HCT116 (cell line): ENCODE results near the gene HARBI1. TPM values are rescaled to one million over a fixed set of nuclear protein-coding genes. Genes with fewer than 3 reads are reported as not detected.
"Not testable (repeated sequence)": the region's sequence is repeated elsewhere in the genome, so short reads cannot be mapped to it uniquely, and the experiment has no call there.

Source experiments
- ATAC-seq: fragments of 200-7000 bp; cut with Tn5 transposase; 2 replicates; pipeline ENCODE4 v1.9.1; 2020; ENCODE audit warnings: mild to moderate bottlenecking, moderate library complexity
- BruUV-seq: library from RNA; stranded (reverse); fragments of 400-500 nt; replicated peaks from 2 replicates; lab custom pipeline; 2021; lab: Mats Ljungman, UMichigan
- CTCF ChIA-PET: fragments of 300-600 bp; sonication (Branson Sonifier 250); formaldehyde crosslinking; loops from one replicate; lab custom pipeline; 2021; ENCODE audit warnings: antibody characterized with exemption; lab: Charles Lee
- POLR2A ChIA-PET: fragments of 300-600, 350-600 bp; sonication (Branson Sonifier 250); formaldehyde crosslinking; loops from one replicate; lab custom pipeline; 2021; ENCODE audit warnings: antibody characterized with exemption; lab: Charles Lee
- RAD21 ChIA-PET, 2 experiments: fragments of 300-600 bp; sonication (Branson Sonifier 250); formaldehyde crosslinking; loops; one replicate each; lab custom pipeline; 2023; ENCODE audit warnings: low total read pairs in 2 of 2; ENCODE audit not compliant: uncharacterized antibody in 2 of 2, unreplicated experiment in 2 of 2, low non-redundant PET in 1 of 2; lab: Charles Lee
- DNase-seq: peaks from one replicate; pipeline ENCODE4 v3.0.0-alpha.2; 2010; ENCODE audit warnings: low read depth, low spot score
- H2AFZ ChIP-seq: fragments of 200-600 bp; shearing (Covaris generic), sonication (generic); 2 replicates; pipeline ENCODE4 v1.6.1; 2017; ENCODE audit warnings: low read depth, mixed run types, mixed read lengths, antibody characterized with exemption, low read length; ENCODE audit not compliant: poor library complexity, severe bottlenecking
- H3K27ac ChIP-seq: 2 replicates; pipeline ENCODE4 v1.5.1; 2012; ENCODE audit warnings: low read depth, low read length
- H3K27me3 ChIP-seq: fragments of 200-600 bp; sonication (generic); 2 replicates; pipeline ENCODE4 v1.6.1; 2016; ENCODE audit warnings: mixed run types, low read length, mixed read lengths; ENCODE audit not compliant: insufficient read depth
- H3K36me3 ChIP-seq, 2 experiments: fragments of 200-500 bp in 1 of 2; fragments of 200-600 bp in 1 of 2; sonication (Bioruptor generic) in 1 of 2; sonication (generic) in 1 of 2; 2 replicates each; pipeline versions ENCODE4 v1.5.1 to v1.6.1; 2014 to 2016; ENCODE audit warnings: low read length in 2 of 2, inconsistent platforms in 1 of 2, mixed read lengths in 1 of 2, mixed run types in 1 of 2; ENCODE audit not compliant: insufficient read depth in 2 of 2, control insufficient read depth in 1 of 2
- H3K4me1 ChIP-seq, 2 experiments: fragments of 200-600 bp in 1 of 2; sonication (generic) in 1 of 2; 2 replicates each; pipeline versions ENCODE4 v1.5.1 to v1.6.1; 2012 to 2017; ENCODE audit warnings: low read length in 2 of 2, inconsistent platforms in 1 of 2, mild to moderate bottlenecking in 1 of 2, mixed read lengths in 1 of 2, mixed run types in 1 of 2, moderate library complexity in 1 of 2; ENCODE audit not compliant: insufficient read depth in 2 of 2, control insufficient read depth in 1 of 2
- H3K4me2 ChIP-seq: fragments of 200-600 bp; sonication (generic); 2 replicates; pipeline ENCODE4 v1.6.1; 2017; ENCODE audit warnings: mixed run types, low read length, mixed read lengths
- H3K4me3 ChIP-seq, 2 experiments: fragments of 200-600 bp in 1 of 2; sonication (generic) in 1 of 2; replicated peaks in 1 of 2; 2 replicates each; pipeline ENCODE4 v1.5.1; 2011 to 2016; ENCODE audit warnings: low read length in 2 of 2, control low read depth in 1 of 2, low read depth in 1 of 2, mild to moderate bottlenecking in 1 of 2, mixed read lengths in 1 of 2, mixed run types in 1 of 2
- H3K79me2 ChIP-seq: fragments of 200-600 bp; sonication (generic); 2 replicates; pipeline ENCODE4 v1.6.1; 2017; ENCODE audit warnings: mild to moderate bottlenecking, mixed run types, low read length, moderate library complexity, mixed read lengths; ENCODE audit not compliant: insufficient read depth
- H3K9ac ChIP-seq: fragments of 200-600 bp; sonication (generic); 2 replicates; pipeline ENCODE4 v1.6.1; 2016; ENCODE audit warnings: low read length, mixed read lengths
- H3K9me2 ChIP-seq: fragments of 200-600 bp; sonication (generic), shearing (Covaris generic); 2 replicates; pipeline ENCODE4 v1.6.1; 2017; ENCODE audit warnings: mixed run types, mild to moderate bottlenecking, moderate library complexity; ENCODE audit not compliant: insufficient read depth
- H3K9me3 ChIP-seq, 2 experiments: fragments of 200-500 bp in 1 of 2; fragments of 200-600 bp in 1 of 2; sonication (Bioruptor generic) in 1 of 2; sonication (generic) in 1 of 2; 2 replicates each; pipeline ENCODE4 v1.6.1; 2014 to 2017; ENCODE audit warnings: low read length in 2 of 2, mixed read lengths in 2 of 2, inconsistent platforms in 1 of 2, low read depth in 1 of 2, mild to moderate bottlenecking in 1 of 2, mixed run types in 1 of 2, moderate library complexity in 1 of 2; ENCODE audit not compliant: control insufficient read depth in 1 of 2, insufficient read depth in 1 of 2
- H4K20me1 ChIP-seq: fragments of 200-600 bp; sonication (generic), shearing (Covaris generic); 2 replicates; pipeline ENCODE4 v1.6.1; 2017; ENCODE audit warnings: mixed run types, mild to moderate bottlenecking, moderate library complexity; ENCODE audit not compliant: insufficient read depth
- ATF3 ChIP-seq: IDR thresholded peaks from 2 replicates; pipeline ENCODE4 v1.6.1; 2012
- CTCF ChIP-seq, 3 experiments: fragments of 200-600 bp in 1 of 3; sonication (generic) in 1 of 3; IDR thresholded peaks in 2 of 3; conservative IDR thresholded peaks in 1 of 3; 2 replicates each; pipeline ENCODE4 v1.5.1; 2012 to 2017; ENCODE audit warnings: low read depth in 2 of 3, low read length in 2 of 3, antibody characterized with exemption in 1 of 3, borderline replicate concordance in 1 of 3, control low read depth in 1 of 3, mild to moderate bottlenecking in 1 of 3, mixed read lengths in 1 of 3, mixed run types in 1 of 3, moderate library complexity in 1 of 3; ENCODE audit not compliant: insufficient read depth in 1 of 3
- MAX ChIP-seq: IDR thresholded peaks from 2 replicates; pipeline ENCODE4 v1.6.1; 2012
- TCF7L2 ChIP-seq: IDR thresholded peaks from 2 replicates; pipeline ENCODE4 v1.7.0; 2011; ENCODE audit warnings: borderline replicate concordance, inconsistent platforms; ENCODE audit not compliant: insufficient read depth, insufficient read length; ENCODE audit errors: extremely low read depth
- intact Hi-C: fragments of 100-400 bp; cut with micrococcal nuclease; formaldehyde crosslinking; loops from 2 replicates; pipeline ENCODE4 v1.10.0; 2022
- total RNA-seq: library from RNA; stranded (reverse); gene quantifications from one replicate; pipeline ENCODE4 v1.2.1, GENCODE V29; 2021; ENCODE audit not compliant: unreplicated experiment

Gene HARBI1
- total RNA-seq, 1 experiment from 2014 or later: 1.9 TPM

- Histone ChIP-seq H2AFZ (no peak overlapping the region), H3K36me3 (no peaks in the 10 kb centered on the region), H4K20me1 (peaks cover 6% of the 10 kb centered on the region; the same call in 1 of the 2 replicates), H3K27ac (no peak overlapping the region), H3K27me3 (no peaks in the 10 kb centered on the region), H3K4me2 (no peak overlapping the region), H3K9me3 (no peaks in the 10 kb centered on the region), H3K4me1 (peaks cover 12 to 21% of the 10 kb centered on the region in 2 experiments), H3K4me3 (no peak overlapping the region), H3K9ac (no peak overlapping the region), H3K79me2 (peaks cover 76% of the 10 kb centered on the region), H3K9me2 (no peaks in the 10 kb centered on the region)
- no TSS peak for BruUV-seq
- intact Hi-C loops: no loop called here
- ChIA-PET POLR2A (no interaction called here), CTCF (no interaction called here), RAD21 (no interaction called here)
- no peak for ATAC-seq
- TF ChIP-seq TCF7L2 (no peak), MAX (no peak), ATF3 (no peak), CTCF (IDR thresholded peaks at IDR 0.05 in 2 of 3, conservative IDR thresholded peaks at IDR 0.05 in 1 of 3; ENCODE audit: borderline replicate concordance in 1 of 3, insufficient read depth in 1 of 3, low read depth in 2 of 3, low read length in 2 of 3) (no peak)
- DNase-seq: no peak
Measured at GRCh38 chr11:46588131-46588530, 28.9 kb downstream of the HARBI1 start.

- BruUV-seq, H3K9ac ChIP-seq, H3K36me3 ChIP-seq, H3K27ac ChIP-seq, RAD21 ChIA-PET, H3K27me3 ChIP-seq, H3K4me3 ChIP-seq, ATAC-seq, H2AFZ ChIP-seq, CTCF ChIA-PET, H4K20me1 ChIP-seq, H3K9me3 ChIP-seq, intact Hi-C loops, DNase-seq, H3K4me2 ChIP-seq, H3K9me2 ChIP-seq: not testable (repeated sequence)
- POLR2A ChIA-PET: interaction anchor here (0.6 kb wide), 1 partner anchor 341 kb away, joined by 3 read pairs; no protein-coding TSS in a partner anchor
- H3K4me1 ChIP-seq: peaks cover 2 to 11% of the 10 kb centered on the region in 2 experiments; a peak in 2 of 4 replicates
- peaks cover 67% of the 10 kb centered on the region for H3K79me2 ChIP-seq
Measured at GRCh38 chr11:46583513-46583912, 33.5 kb downstream of the HARBI1 start.
